Stimulated activated CD8-positive, alpha-beta memory T cell treated with anti-CD3 and anti-CD28 coated beads, Interleukin-4, amount 100 ng/mL, for 1 hour (primary cell): ENCODE results near the gene KCNG2.

Experiments used
- DNase-seq, 2 donors: peaks; one replicate each; pipeline ENCODE4 v3.0.0-alpha.2; 2020; ENCODE audit warnings: low read depth in 2 of 2, low spot score in 1 of 2

The KCNG2 gene

GRCh38 chr18:79784965-79785770, 12.6 kb upstream of the KCNG2 start:
- DNase-seq, result no peak

GRCh38 chr18:79785831-79786230, 11.9 kb upstream of the KCNG2 start:
- no peak for DNase-seq

- DNase-seq, result no peak
Observed at GRCh38 chr18:79786304-79786703, 11.4 kb upstream of the KCNG2 start.

GRCh38 chr18:79786786-79787526, 10.8 kb upstream of the KCNG2 start:
- DNase-seq, result no peak

GRCh38 chr18:79787527-79787864, 10.2 kb upstream of the KCNG2 start:
- DNase-seq, result no peak

- DNase-seq, result no peak
Observed at GRCh38 chr18:79787865-79788733, 9.6 kb upstream of the KCNG2 start.

GRCh38 chr18:79788734-79789085, 9.0 kb upstream of the KCNG2 start:
- no peak for DNase-seq

GRCh38 chr18:79789091-79789891, 8.4 kb upstream of the KCNG2 start:
- DNase-seq, result no peak

- DNase-seq, result no peak
Observed at GRCh38 chr18:79789901-79790890, 7.5 kb upstream of the KCNG2 start.

GRCh38 chr18:79790996-79791972, 6.5 kb upstream of the KCNG2 start:
- no peak for DNase-seq

- no peak for DNase-seq
Observed at GRCh38 chr18:79792096-79792987, 5.4 kb upstream of the KCNG2 start.

GRCh38 chr18:79792988-79793355, 4.8 kb upstream of the KCNG2 start:
- DNase-seq, result no peak

GRCh38 chr18:79794846-79795245, 2.9 kb upstream of the KCNG2 start:
- DNase-seq, result no peak

- DNase-seq, result no peak
Observed at GRCh38 chr18:79795446-79795845, 2.3 kb upstream of the KCNG2 start.

- DNase-seq, result no peak
Observed at GRCh38 chr18:79796016-79796415, 1.7 kb upstream of the KCNG2 start.

- no peak for DNase-seq
Observed at GRCh38 chr18:79796531-79797405, 970 bp upstream of the KCNG2 start.
